Activated CD4-positive, alpha-beta T cell treated with anti-CD3 and anti-CD28 coated beads, Interleukin-2, Interleukin-6, amounts not matched to agents 100 ng/mL and 50 ng/mL, durations not matched to agents 16 hours and 8 hours (primary cell): ENCODE results near the gene ALPK3.
A peak's percentile ranks its signal among the peaks of the same experiment; 100 is the strongest.

Experiments
- DNase-seq: peaks from one replicate; pipeline ENCODE4 v3.0.0-alpha.2; 2020

The ALPK3 gene

DNA sequence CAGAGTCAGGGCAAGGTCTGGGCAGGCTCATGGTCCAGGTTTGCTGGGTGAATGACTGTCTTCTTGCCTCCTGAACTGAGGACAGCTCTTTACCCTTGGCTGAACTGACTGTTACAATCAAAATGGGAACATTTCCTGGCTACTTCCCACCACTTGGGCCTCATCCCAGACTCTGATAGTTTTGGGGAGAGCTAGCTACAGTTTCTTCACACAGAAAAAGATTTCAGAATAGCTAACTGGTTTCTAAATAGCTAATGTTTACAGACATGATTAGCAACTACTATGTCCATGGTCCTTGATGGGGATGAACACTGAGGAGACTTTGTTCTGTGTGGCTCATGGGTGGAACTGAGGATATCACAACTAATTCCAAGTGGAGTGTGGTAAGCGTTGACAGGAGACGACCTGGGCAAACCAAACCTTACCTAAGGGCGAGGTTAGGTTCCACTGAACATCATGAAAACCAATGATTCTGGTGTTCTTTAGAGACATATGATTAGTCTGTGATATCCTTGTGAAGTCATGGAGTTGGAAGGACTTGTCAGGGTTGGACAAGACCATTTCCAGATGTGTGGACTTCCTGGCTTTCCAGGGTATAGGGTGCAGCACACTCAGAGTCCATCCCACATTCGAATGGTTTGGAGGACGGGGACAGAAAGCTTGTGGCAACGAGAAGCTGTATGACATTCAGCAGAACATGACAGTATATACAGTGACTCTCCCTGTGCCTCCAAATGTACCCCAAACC is 7.3 kb downstream of the ALPK3 start:
- DNase-seq, result no peak

- peak; percentile 21 for DNase-seq
These were observed 9.2 kb downstream of the ALPK3 start for GRCh38 chr15:84826369-84826823.

DNA sequence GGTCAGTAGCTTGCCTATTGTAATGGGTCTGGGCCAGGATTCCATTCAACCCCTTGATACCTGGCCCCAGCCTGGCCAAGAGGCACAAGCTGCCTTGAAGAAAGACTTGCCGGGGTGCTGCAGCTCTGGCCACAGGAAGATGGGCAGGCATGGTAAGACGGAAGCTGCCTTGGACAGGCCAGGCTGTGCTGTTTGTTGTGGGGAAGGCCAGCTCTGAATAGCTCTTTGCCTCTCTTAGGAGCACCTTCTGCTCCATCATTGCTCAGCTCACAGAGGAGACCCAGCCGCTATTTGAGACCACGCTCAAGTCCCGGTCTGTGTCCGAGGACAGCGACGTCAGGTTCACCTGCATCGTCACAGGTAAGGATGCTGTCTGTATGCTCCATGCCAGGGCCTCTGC is 10.1 kb downstream of the ALPK3 start:
- no peak for DNase-seq

- DNase-seq, result no peak
These were observed 11.1 kb downstream of the ALPK3 start for GRCh38 chr15:84828086-84828908.

GRCh38 chr15:84829428-84829827 is 12.3 kb downstream of the ALPK3 start:
- DNase-seq, result no peak

GRCh38 chr15:84830036-84830435 is 12.9 kb downstream of the ALPK3 start:
- DNase-seq, result no peak

GRCh38 chr15:84831028-84831427 is 13.9 kb downstream of the ALPK3 start:
- DNase-seq, result no peak

- DNase-seq, result no peak
These were observed 14.5 kb downstream of the ALPK3 start for GRCh38 chr15:84831613-84832012.

- DNase-seq, result no peak
These were observed 15.4 kb downstream of the ALPK3 start for GRCh38 chr15:84832448-84833040.

- no peak for DNase-seq
These were observed 16.5 kb downstream of the ALPK3 start for GRCh38 chr15:84833447-84834228.

DNA sequence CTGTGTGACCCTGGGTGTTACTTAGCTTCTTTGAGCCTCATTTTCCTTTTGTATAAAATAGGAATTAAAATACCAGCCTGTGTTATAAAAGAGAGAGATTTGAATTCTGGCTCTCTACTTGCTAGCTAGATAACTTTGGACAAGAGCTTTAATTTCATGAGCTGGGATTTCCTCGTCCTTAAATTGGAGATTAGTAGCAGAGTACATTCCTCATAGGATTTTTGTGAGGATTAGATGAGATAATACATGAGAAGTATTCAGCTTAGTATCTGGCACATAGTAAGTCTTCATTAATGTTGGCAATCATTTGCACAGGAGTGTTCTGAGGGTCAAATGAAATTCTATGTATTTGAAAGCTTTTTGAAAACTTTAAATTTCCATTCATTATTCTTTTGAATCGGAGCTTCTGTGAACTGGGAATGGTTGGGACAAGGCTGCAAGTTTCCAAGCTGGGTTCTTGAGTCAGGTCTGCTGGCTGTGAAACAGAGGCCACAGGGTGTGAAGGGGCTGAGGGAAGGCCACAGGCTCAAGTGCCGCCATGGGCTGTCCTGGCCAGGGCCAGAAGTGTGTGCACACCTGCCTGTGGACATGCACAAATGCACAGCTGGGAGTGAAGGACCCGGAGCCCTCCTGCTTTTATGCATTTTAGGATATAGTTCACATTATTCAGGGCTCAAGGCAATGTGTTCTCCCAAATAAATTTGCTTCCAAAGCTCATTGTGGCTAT is 17.2 kb downstream of the ALPK3 start:
- no peak for DNase-seq

DNA sequence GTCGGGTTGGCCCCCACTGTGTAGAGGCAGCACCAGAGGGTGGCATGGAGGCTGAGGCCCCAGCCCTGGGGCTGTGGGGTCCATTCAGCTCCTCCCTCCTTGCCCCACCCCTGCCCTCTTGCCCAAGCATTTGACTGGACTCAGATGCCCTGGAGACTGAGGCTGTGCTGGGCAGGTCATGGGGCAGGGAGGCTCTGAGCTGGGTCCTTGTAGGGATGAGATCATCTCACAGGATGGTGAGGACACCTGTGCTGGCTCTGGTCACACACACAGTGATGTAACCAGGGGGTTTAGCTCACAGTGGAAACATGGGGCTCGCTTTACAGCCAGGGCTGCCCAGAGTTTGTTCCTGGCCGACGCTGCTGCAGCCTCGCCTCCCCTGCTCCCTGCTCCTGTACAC is 17.8 kb downstream of the ALPK3 start:
- DNase-seq, result no peak

- DNase-seq, result no peak
These were observed 18.6 kb downstream of the ALPK3 start for GRCh38 chr15:84835661-84836337.

DNA sequence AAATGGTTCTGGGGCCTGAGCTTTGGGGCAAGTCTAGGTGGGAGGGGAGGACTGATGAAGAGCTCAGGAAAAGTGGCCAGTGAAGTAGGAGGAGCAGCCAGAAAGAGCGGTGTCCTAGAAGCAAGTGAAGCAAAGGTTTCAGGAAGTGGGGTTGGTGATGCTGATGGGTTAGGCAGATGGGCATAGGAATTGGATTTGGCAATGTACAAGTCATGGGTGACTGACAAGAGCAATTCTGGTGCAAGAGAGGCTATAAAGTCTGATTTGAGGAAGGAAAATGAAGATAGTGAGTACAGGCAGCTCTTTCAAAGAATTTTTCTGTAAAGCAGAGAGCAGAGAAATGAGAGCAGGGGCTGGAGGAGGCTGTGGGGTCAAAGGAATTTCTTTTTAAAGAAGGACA is 19.7 kb downstream of the ALPK3 start:
- DNase-seq, result no peak

DNA sequence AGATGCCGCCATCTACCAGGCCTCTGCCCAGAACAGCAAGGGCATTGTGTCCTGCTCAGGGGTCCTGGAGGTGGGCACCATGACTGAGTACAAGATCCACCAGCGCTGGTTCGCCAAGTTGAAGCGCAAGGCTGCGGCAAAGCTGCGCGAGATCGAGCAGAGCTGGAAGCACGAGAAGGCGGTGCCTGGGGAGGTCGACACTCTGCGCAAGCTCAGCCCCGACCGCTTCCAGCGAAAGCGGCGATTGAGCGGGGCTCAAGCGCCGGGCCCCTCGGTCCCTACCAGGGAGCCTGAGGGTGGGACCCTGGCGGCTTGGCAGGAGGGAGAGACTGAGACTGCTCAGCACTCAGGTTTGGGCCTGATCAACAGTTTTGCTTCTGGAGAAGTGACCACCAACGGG is 22.6 kb downstream of the ALPK3 start:
- DNase-seq, result no peak

DNA sequence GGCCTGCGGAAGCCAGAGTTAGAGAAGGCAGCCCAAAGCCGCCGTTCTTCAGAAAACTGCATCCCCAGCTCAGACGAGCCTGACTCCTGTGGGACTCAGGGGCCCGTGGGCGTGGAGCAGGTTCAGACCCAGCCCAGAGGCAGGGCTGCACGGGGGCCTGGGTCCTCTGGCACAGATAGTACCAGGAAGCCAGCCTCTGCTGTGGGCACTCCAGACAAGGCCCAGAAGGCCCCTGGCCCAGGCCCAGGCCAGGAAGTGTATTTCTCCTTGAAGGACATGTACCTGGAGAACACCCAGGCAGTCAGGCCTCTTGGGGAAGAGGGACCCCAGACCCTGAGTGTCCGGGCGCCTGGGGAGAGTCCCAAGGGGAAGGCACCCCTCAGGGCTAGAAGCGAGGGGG is 23.1 kb downstream of the ALPK3 start:
- no peak for DNase-seq

GRCh38 chr15:84840741-84841429 is 23.7 kb downstream of the ALPK3 start:
- no peak for DNase-seq

GRCh38 chr15:84842781-84843180 is 25.6 kb downstream of the ALPK3 start:
- DNase-seq, result no peak

DNA sequence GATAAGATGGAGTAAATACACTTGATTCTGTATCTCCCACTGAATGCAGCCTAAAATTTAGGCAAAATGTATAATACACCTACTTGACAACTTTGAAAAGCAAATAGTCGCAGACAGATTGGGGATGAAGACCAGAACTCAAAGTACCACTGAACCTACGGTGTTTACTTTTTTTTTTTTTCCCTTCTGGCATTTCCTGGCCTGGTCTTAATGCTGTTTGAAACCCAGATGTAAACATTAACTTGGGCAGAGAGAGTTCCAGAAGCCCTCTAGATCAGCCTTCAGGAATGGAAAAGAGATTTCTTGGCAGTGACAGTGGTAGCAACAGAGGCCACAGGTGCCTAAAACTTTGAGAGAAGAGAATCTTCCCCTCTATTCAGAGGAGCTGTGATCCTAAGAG is 27.8 kb downstream of the ALPK3 start:
- DNase-seq, result no peak

GRCh38 chr15:84845631-84846030 is 28.5 kb downstream of the ALPK3 start:
- peak; percentile 59 for DNase-seq

GRCh38 chr15:84846269-84846668 is 29.1 kb downstream of the ALPK3 start:
- no peak for DNase-seq
